Activated T-helper 1 cell treated with anti-CD3 and anti-CD28 coated beads, Interleukin-12 subunit alpha, Interleukin-12 subunit beta, Interleukin-2, Interleukin-4 antibody, amounts not matched to agents 30 ng/mL and 10 ng/mL and 1 ng/mL, durations not matched to agents 14 hours and 24 hours and 36 hours (primary cell): ENCODE data around the gene RNF14. TPM values are rescaled to one million over a fixed set of nuclear protein-coding genes. Genes with fewer than 3 reads are reported as not detected.
A peak's percentile ranks its signal among the peaks of the same experiment; 100 is the strongest.
"Not testable (repeated sequence)": the region's sequence is repeated elsewhere in the genome, so short reads cannot be mapped to it uniquely, and the experiment has no call there.

Experiments used
- DNase-seq: peaks from one replicate; pipeline ENCODE4 v3.0.0; 2021; ENCODE audit warnings: low spot score
- H3K27ac Mint-ChIP-seq: one replicate; pipeline ENCODE4 v1.8.0; 2021; ENCODE audit warnings: mild to moderate bottlenecking, mixed read lengths
- H3K27me3 Mint-ChIP-seq: one replicate; pipeline ENCODE4 v1.8.0; 2022; ENCODE audit warnings: mild to moderate bottlenecking, moderate library complexity, mixed read lengths; ENCODE audit not compliant: insufficient read depth
- H3K36me3 Mint-ChIP-seq: one replicate; pipeline ENCODE4 v1.8.0; 2021; ENCODE audit warnings: low read depth, mixed read lengths
- H3K4me1 Mint-ChIP-seq: one replicate; pipeline ENCODE4 v1.8.0; 2021; ENCODE audit warnings: low read depth, mixed read lengths
- H3K4me3 Mint-ChIP-seq: one replicate; pipeline ENCODE4 v1.8.0; 2021; ENCODE audit warnings: mild to moderate bottlenecking, moderate library complexity, mixed read lengths
- H3K9me3 Mint-ChIP-seq: one replicate; pipeline ENCODE4 v1.8.0; 2021; ENCODE audit warnings: mixed read lengths
- intact Hi-C: fragments of 100-400 bp; cut with micrococcal nuclease; formaldehyde crosslinking; loops from one replicate; pipeline ENCODE4 v1.15.1; 2024
- total RNA-seq: library from RNA; stranded (reverse); gene quantifications from 2 replicates; pipeline ENCODE4 v1.2.3, GENCODE V29; 2022

Gene RNF14, protein sequence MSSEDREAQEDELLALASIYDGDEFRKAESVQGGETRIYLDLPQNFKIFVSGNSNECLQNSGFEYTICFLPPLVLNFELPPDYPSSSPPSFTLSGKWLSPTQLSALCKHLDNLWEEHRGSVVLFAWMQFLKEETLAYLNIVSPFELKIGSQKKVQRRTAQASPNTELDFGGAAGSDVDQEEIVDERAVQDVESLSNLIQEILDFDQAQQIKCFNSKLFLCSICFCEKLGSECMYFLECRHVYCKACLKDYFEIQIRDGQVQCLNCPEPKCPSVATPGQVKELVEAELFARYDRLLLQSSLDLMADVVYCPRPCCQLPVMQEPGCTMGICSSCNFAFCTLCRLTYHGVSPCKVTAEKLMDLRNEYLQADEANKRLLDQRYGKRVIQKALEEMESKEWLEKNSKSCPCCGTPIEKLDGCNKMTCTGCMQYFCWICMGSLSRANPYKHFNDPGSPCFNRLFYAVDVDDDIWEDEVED
- total RNA-seq, result 26.4 and 28.7 TPM in 2 replicates

DNA sequence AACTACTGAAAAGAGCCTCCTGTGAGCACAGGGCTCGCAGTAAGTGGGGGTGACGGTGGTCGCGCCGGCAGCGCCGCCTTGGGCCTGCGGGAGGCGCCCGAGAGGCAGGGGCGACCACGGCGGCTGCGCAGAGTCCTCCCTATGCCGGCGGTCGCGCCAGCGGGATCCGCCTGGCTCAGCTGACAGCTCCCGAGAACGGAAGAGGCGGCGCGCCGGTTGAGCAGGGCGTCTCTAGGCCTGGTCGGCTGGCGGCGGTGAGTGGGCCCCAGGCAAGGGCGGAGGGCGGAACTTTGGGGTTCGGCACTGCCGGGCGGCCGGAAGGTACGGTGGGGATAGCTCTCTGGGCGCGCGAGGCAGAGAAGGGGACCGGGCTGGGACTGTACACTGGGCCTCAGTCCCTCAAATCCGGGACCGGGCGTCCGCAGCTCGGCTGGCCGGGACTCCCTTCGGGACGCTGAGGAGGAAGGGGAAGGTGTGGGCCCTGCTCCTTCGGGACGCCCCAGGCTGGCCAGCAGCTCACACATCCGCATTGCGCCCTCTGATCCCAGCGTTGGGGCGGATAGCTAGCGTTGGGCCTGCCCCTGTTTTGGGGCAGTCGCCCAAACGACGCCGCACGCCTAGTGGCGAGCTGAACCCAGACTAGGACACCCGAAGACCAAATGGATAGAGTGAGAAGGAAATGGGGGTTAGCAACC is at the start of gene RNF14:
Gene RNF14 (plus strand): TSS at position 192 of the 695 bp plus-strand sequence. CDS start 4,484 bp downstream, outside the sequence.
- H3K9me3 Mint-ChIP-seq, result no peaks in the 10 kb centered on the region
- H3K27me3 Mint-ChIP-seq, result no peaks in the 10 kb centered on the region
- H3K36me3 Mint-ChIP-seq, result peaks cover 7% of the 10 kb centered on the region
- H3K4me1 Mint-ChIP-seq, result peaks cover 26% of the 10 kb centered on the region
- H3K27ac Mint-ChIP-seq, result peak within 1 kb of the TSS; percentile 93
- peak; percentile 95 for DNase-seq
- intact Hi-C loops, result loop anchor here (1.0 to 2.0 kb wide), 10 partner anchors 9 to 318 kb away; partner anchors contain the start of genes FCHSD1 and NDFIP1
- peak within 1 kb of the TSS; percentile 92 for H3K4me3 Mint-ChIP-seq

DNA sequence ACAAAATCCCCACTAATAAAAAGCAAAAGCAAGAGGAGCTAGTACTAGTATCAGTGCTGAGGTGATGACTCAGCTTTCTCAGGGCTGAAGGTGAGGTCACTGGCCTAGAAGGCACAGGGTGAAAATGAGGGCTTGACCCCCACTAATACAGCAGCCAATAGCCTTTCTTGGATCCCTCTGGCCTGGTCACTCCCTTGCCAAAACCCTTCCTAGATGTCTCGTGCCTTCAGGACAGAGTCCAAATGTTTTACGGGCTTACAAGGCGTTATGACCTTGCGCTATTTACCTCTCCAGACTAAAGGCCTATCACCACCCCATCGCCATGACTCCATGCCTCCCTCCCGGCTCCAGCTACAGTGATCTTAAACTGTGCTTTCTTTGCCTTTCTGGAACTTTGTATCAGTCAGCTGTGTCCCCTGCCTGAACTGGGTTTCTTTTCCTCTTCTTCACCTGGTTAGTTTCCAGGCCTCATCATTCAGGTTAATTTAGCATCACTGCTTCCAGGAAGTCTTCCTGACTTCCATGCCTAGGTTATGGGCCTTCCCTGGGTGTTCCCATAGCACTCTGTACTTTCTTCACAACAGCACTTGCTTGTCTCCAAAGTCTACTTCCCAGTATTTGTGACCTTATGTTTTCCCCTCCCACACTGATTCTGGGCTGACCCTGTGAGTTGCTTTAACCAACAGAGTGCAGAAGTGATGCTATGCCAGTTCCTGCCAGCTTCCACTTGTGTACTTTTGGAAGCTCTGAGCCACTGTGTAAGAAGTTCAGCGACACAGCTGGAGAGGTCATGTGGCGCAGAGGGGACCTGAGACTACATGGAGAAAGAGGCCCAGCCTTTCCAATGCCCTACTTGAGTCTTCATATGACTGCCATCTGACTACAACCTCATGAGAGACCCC is 49.4 kb upstream of the RNF14 start:
- H3K4me3 Mint-ChIP-seq, result no peak overlapping the region
- no peak overlapping the region for H3K27ac Mint-ChIP-seq
- intact Hi-C loops, result loop anchor here (5.0 kb wide), 1 partner anchor 98 kb away; no protein-coding TSS in a partner anchor
- H3K36me3 Mint-ChIP-seq, result peaks cover 3% of the 10 kb centered on the region
- no peak for DNase-seq
- H3K9me3 Mint-ChIP-seq, result no peaks in the 10 kb centered on the region
- H3K4me1 Mint-ChIP-seq, result peaks cover 8% of the 10 kb centered on the region
- H3K27me3 Mint-ChIP-seq, result peaks cover 26% of the 10 kb centered on the region

DNA sequence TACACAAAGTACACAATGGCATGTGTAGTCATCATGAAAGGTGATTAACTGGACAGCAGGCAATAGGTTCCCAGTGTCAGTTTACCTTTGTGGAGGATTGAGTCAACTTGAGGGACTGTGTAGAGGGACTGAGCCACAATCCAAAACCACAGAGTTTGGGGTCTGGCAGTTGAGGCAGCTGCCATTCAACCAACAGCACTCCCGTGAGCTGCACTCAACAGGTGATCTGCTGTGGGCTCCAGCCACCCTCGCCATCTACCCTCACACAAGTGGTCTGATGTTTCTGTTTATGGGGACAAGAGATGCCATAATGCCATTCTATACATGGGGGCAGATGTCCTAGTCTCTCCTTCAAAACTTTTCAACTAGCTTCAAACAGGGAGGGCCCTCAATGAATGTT is 48.1 kb upstream of the RNF14 start:
- no peak for DNase-seq
- no peaks in the 10 kb centered on the region for H3K9me3 Mint-ChIP-seq
- peaks cover 7% of the 10 kb centered on the region for H3K36me3 Mint-ChIP-seq
- H3K4me3 Mint-ChIP-seq, result no peak overlapping the region
- intact Hi-C loops, result loop anchor here (5.0 kb wide), 1 partner anchor 97 kb away; no protein-coding TSS in a partner anchor
- peaks cover 13% of the 10 kb centered on the region for H3K27me3 Mint-ChIP-seq
- peaks cover 13% of the 10 kb centered on the region for H3K4me1 Mint-ChIP-seq
- no peak overlapping the region for H3K27ac Mint-ChIP-seq

DNA sequence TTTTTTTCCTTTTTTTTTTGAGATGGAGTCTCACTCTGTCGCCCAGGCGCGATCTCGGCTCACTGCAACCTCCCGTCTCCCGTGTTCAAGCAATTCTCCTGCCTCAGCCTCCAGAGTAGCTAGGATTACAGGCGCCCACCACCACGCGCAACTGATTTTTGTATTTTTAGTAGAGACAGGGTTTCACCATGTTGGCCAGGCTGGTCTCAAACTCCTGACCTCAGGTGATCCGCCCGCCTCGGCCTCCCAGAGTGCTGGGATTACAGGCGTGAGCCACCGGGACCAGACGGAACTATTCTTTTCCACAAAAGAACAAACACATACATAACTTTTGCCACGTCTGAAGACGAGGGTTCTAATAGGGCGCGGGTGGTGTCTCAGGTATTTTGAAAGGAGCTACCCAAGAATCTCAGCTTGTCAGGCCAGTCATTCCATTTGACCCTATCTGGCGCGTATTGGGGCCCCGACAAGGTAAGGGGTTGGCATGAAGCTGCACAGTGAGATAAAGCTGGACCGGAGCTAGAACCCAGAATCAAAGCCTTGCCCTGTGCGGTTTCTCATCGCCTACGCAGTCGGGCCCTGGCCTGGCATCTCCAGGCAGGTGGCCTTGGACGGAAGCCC is 46.0 kb upstream of the RNF14 start:
- not testable (repeated sequence) for H3K9me3 Mint-ChIP-seq, H3K27me3 Mint-ChIP-seq, DNase-seq
- intact Hi-C loops, result loop anchor here (1.0 to 5.0 kb wide), 2 partner anchors 37 to 94 kb away; no protein-coding TSS in a partner anchor
- Mint-ChIP-seq H3K4me1 (peaks cover 29% of the 10 kb centered on the region), H3K36me3 (peaks cover 21% of the 10 kb centered on the region), H3K27ac (peak overlapping the region; percentile 96), H3K4me3 (peak overlapping the region; percentile 92)

DNA sequence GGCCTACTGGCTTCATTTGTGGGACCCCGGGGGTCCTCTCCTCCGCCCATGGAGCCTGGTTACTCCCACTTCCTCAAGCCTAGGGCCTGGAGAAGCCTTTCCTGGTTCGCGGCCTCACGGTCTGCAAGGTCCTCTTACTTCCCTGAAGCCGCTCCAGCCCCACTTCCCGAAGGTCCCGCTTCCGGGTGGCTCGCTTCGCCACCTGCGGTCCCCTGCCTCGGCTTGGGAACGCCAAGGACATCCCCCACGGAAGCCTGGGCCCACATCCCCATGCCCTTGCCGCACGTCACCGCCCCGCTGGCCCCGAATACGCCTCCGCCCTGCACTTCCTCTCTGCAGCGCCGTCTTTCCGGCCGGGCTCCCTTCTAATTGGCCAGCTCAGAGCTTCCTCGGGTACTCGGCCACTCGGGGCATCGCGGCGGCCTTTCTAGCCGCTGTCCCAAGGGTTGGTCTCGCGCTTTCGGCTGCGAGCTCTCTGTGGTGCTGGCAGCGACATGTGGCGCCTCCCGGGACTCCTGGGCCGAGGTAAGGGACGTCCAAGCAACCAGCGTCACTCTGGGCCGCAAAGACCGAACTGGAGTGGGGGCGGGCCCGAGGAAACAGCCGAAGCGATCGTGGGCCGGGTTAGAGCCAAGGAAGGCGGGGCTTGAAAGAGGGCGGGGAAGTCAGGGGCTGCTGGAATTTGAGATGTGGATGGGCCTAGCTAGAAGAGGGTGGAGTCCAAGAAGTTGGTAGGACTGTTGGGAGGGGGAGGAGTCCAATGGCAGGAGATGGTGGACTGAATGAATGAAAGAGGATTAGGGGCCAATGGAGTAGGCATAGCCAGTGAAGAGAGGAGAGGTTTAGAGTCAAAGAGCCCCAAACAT is 45.2 kb upstream of the RNF14 start, which contains the start of gene DELE1:
Gene DELE1 (plus strand): TSS at position 424 of the 866 bp plus-strand sequence. CDS start 71 bp downstream, at position 495.
- peak within 1 kb of the TSS; percentile 96 for H3K27ac Mint-ChIP-seq
- H3K4me3 Mint-ChIP-seq, result peak within 1 kb of the TSS; percentile 92
- peaks cover 27% of the 10 kb centered on the region for H3K36me3 Mint-ChIP-seq
- no peaks in the 10 kb centered on the region for H3K9me3 Mint-ChIP-seq
- peaks cover 32% of the 10 kb centered on the region for H3K4me1 Mint-ChIP-seq
- peak; percentile 88 for DNase-seq
- no peaks in the 10 kb centered on the region for H3K27me3 Mint-ChIP-seq
- intact Hi-C loops, result loop anchor here (1.0 to 5.0 kb wide), 8 partner anchors 37 to 287 kb away; partner anchors contain the start of genes FCHSD1, HDAC3, RELL2 and RNF14

DNA sequence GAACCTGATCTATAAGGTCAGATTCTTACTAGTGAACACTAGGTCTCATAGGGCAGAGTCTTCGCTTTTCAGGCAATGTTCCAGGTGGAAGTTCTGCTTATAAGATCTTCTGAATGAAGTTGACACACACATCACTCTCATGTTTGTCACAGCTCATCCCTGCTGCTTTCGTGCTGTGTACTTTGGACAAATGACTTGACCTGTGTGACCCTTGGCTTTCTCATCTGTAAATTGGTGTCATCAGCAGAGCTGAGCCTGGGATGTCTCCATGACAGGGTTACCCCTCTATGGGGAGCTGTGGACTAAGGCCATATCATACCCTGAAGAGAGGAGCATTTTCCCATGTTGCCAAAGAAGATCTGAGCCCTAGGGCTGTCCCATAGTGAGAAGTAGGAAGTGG is 42.5 kb upstream of the RNF14 start:
- Mint-ChIP-seq H3K9me3 (no peaks in the 10 kb centered on the region), H3K4me3 (peak overlapping the region; percentile 17), H3K36me3 (peaks cover 43% of the 10 kb centered on the region), H3K4me1 (peaks cover 32% of the 10 kb centered on the region), H3K27me3 (no peaks in the 10 kb centered on the region), H3K27ac (no peak overlapping the region)
- no peak for DNase-seq
- intact Hi-C loops, result no loop called here

DNA sequence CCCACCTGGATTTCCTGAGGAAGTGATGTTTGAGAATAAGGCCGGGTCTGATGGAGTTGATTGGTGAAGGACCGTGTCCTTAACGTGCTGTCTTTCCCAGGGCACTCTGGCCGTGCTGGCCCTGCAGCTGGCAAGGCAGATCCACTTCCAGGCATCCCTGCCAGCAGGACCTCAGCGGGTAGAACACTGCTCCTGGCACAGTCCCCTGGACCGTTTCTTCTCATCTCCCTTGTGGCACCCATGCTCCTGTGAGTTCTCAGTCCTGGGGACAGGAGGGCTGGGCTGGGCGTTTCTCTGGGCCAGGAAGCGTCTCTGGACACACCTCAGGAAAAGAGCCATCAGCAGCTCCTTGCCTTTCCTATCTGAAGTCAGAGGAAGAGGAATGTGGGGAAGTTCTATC is 40.9 kb upstream of the RNF14 start:
- intact Hi-C loops, result no loop called here
- Mint-ChIP-seq H3K4me1 (peaks cover 32% of the 10 kb centered on the region), H3K9me3 (no peaks in the 10 kb centered on the region), H3K27me3 (no peaks in the 10 kb centered on the region), H3K36me3 (peaks cover 48% of the 10 kb centered on the region), H3K27ac (no peak overlapping the region), H3K4me3 (no peak overlapping the region)
- no peak for DNase-seq

DNA sequence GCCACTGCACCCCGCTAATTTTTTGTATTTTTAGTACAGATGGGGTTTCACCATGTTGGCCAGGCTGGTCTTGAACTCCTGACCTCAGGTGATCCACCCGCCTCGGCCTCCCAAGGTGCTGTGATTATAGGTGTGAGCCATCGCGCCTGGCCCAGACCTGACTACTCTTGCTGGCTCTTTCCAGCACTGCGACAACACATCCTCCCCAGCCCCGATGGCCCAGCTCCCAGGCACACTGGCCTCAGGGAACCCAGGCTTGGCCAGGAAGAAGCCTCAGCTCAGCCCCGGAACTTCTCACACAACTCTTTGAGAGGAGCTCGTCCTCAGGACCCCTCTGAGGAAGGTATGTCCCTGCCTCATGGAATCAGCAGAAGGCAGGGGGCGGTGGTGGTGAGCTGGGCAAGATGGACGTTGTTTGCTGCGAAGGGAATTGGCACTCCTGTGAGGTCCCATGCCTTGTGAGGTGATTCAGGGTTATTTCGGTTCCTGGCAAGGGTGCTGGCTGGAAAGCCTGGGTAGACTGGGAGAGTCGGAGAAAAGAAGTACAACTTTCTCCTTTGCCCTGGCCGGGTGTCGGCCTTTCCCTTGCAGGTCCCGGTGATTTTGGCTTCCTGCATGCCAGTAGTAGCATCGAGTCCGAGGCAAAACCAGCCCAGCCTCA is 39.4 kb upstream of the RNF14 start:
- intact Hi-C loops, result no loop called here
- Mint-ChIP-seq H3K9me3 (no peaks in the 10 kb centered on the region), H3K27ac (no peak overlapping the region), H3K4me1 (peaks cover 24% of the 10 kb centered on the region), H3K4me3 (no peak overlapping the region), H3K36me3 (peaks cover 51% of the 10 kb centered on the region), H3K27me3 (no peaks in the 10 kb centered on the region)
- DNase-seq, result no peak

DNA sequence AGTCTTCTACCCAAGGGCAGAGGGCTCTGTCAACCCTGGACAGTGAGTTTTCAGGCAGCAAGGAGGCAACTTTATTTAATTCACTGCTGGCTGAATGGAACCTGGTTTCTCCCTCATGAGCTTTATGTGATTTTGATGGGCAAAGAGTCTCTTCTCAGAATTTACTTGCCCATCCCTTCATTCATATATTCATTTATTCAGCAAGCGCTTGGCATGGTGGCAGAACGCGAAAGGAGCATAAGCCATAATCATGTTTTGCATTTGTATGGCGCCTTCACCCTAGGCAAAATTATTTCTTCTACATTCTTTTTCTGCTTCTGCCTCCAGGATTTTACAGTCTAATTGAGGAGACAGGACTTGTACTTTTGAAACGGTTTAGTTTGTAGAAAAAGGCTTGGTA is 37.2 kb upstream of the RNF14 start:
- no peak for DNase-seq
- no peak overlapping the region for H3K4me3 Mint-ChIP-seq
- no peaks in the 10 kb centered on the region for H3K9me3 Mint-ChIP-seq
- peaks cover 56% of the 10 kb centered on the region for H3K36me3 Mint-ChIP-seq
- intact Hi-C loops, result no loop called here
- no peak overlapping the region for H3K27ac Mint-ChIP-seq
- no peaks in the 10 kb centered on the region for H3K27me3 Mint-ChIP-seq
- H3K4me1 Mint-ChIP-seq, result peaks cover 15% of the 10 kb centered on the region

DNA sequence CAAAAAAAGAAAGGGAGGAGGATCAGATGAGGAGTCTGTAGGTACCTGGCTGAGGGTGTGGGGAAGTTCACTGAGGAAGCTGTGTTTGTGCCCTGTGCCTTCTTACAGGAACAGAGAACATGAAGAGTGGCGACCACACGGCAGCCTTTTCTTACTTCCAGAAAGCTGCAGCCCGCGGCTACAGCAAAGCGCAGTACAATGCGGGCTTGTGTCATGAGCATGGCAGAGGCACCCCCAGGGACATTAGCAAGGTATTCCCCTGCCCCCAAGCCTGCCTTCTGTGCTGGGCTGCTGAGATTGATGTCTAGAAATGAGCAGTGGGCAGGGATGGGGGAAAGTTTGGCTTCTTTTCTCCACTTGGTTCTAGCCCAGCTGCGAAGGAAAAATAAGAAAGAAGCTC is 35.8 kb upstream of the RNF14 start:
- no peak for DNase-seq
- intact Hi-C loops, result no loop called here
- H3K27me3 Mint-ChIP-seq, result no peaks in the 10 kb centered on the region
- H3K4me1 Mint-ChIP-seq, result peaks cover under 1% of the 10 kb centered on the region
- H3K9me3 Mint-ChIP-seq, result no peaks in the 10 kb centered on the region
- no peak overlapping the region for H3K4me3 Mint-ChIP-seq
- peaks cover 43% of the 10 kb centered on the region for H3K36me3 Mint-ChIP-seq
- H3K27ac Mint-ChIP-seq, result no peak overlapping the region
